Epidermal melanocyte (primary cell): ENCODE data around the gene NRG4.
"Not testable (repeated sequence)": the region's sequence is repeated elsewhere in the genome, so short reads cannot be mapped to it uniquely, and the experiment has no call there.

Source experiments
- DNase-seq: peaks from one replicate; pipeline ENCODE4 v3.0.0; 2011; ENCODE audit warnings: low spot score; ENCODE audit not compliant: insufficient read length

The NRG4 gene, protein sequence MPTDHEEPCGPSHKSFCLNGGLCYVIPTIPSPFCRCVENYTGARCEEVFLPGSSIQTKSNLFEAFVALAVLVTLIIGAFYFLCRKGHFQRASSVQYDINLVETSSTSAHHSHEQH

DNA sequence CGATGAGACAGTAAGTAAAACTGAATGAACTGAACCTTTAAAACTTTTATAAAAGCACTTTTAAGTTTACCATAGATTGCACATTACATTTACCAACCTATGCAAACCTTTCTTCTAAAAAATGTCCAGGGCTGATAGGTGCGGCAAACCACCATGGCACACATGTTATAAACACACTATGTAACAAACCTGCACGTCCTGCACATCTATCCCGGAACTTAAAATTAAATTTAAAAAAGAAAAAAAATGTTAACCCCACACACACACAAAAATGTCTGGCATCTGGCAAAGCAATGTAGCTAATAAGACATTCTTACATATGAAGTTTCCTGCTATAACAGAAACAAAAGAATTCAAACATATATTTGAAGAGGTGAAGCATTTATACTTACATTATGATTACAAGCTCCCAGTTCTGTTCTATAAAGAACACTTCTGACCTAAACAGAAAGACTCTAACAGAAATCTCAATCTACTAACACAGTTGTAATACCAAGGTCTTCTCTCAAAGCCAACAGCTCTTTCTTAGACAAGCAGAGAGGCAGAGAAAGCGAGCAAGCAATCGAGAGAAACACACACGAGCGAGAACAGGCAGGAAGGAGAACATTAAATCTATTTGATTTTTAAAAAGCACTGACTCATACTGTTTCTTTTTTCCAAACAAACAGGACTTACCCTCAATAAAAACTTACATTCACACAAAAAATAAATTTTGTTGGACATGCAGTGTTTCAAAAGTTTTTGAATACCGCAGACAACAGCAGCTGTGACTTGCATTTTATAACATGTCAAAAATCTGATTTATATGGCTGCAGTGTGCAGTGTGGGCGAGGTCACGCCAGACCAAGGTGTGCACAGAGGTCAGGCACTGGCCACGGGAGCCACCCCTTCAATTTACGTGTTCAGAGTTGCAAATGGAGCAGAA lies at the start of gene NRG4:
NRG4 (minus strand) TSS at position 798 of the 925 bp plus-strand sequence. CDS start 1,194 bp downstream, outside the sequence.
- DNase-seq: no peak

DNA sequence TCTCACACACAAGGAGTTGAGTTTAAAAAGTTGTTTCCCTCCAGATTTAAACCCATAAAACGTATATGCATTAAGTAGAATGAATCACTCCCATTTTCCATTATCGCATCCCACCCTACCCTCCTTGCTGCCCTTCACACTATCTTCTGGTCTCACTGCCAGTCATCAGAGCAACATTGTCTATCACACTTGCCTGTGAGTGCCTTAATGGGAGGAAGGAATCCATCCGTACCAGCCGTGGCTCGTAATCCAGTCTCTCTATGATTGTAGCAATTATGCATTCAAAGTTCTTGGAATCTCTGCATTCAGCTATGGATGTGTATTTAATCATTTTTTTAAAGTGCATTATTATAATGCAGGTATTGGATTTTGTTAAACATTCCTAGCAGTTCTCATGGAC lies 49.5 kb upstream of the NRG4 start:
- no peak for DNase-seq

DNA sequence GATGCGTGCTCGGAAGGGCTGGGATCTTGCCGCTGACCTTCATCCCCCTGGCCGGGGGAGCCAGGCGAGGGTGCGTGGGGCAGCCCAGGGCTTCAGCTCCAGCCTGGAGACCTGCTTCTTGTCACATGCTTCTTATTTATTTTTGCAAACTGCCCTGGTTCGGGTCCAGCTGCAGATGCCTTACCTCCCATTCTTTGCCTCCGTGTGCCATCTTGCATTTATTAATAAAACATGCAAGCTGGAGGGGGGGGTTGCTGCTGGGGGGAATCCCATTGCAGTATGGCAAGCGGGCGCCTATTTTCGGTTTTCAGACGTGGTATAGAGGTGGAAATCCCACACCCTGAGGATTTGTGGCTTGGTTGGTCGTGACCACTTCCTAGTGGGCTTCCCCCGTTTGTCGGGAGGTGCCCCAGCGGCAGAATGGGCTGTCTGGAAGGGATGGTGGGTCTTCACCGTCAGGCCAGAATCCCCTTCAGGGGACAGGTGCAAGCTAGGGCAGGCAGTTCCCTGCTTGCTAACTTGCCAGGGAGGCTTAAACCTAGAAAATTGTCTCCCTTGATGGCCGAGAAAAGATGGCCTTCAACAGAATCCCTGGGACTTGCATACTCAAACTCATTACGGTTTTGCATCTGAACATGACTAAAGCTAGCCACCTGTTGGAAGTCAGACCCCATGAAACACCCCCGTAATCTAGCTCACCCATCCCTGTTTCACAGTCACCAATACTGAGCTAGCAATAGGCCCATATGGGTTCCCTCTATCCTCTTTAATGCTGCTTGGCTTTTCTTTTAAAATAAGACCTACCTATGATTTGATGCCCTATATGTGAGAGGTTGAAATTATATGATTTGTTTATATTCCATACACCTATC lies 48.1 kb upstream of the NRG4 start:
- DNase-seq: no peak

DNA sequence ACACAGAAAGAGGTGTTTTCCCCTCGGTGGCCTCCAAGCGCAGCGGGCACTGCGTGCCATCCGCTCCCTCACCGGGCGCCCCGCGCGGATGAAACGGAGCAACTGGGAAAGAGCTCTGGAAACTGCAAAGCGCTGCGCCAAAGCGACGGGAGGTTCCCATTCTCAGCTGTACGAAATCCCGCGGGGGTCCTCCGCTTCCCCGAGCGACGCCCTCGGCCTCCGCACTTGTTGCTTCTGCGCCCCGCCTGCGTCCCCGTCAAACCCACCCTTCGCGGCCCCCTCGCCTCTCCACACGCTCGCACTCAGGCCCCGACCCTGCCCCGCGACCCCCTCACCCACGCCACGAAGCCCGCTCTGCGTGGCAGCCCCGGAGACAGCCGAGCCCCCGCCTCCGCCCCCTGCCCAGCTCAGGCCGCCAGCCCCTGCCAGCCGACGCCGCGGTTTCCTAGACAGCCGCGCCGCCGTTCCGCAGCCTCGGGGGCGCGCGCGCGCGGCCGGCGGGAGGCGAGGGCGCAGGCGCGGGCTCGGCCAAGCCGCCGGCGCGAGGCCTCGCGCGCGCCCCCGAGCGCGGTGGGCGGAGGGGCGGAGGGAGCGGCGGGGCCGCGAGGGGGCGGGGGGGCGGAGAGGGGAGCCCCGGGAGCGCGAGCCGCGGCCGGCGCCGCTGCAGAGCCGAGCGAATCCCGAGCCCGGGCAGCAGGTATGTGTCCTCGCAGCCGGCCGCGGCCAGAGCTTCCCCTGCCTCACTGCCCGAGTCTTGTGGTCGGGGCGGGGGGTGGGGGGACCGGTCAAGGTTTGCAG lies 47.3 kb upstream of the NRG4 start, which contains the start of gene TMEM266:
TMEM266 (plus strand) TSS at position 666 of the 798 bp plus-strand sequence. CDS start 74,279 bp downstream, outside the sequence.
- no peak for DNase-seq

DNA sequence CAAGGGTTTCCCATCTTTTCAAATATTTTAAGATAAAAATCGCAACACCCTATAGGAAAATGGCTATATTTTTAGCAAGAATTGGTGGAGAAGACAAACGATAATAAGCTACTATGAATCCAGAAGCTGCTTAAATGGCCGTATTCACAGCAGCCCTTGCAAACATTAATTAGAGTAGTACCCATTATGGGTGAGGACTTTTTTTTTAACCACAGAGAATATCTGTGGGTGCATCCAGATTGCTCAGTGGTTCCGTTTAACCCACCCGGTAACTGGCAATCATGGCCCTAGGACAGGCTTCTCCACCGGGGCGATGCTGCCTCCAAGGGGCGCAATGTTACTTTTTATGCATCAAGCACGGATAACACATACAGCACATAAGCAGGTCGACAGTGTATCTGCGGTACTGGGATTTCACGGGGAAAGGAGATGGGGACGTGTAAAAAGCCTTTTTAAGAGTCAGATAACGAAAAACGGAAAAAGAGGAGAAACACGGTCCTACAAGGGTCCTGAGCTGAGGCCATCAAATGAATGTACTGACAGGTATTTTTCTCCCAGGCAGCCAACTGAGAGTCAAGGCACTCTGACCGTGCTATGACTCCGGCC lies 46.6 kb upstream of the NRG4 start:
- no peak for DNase-seq

DNA sequence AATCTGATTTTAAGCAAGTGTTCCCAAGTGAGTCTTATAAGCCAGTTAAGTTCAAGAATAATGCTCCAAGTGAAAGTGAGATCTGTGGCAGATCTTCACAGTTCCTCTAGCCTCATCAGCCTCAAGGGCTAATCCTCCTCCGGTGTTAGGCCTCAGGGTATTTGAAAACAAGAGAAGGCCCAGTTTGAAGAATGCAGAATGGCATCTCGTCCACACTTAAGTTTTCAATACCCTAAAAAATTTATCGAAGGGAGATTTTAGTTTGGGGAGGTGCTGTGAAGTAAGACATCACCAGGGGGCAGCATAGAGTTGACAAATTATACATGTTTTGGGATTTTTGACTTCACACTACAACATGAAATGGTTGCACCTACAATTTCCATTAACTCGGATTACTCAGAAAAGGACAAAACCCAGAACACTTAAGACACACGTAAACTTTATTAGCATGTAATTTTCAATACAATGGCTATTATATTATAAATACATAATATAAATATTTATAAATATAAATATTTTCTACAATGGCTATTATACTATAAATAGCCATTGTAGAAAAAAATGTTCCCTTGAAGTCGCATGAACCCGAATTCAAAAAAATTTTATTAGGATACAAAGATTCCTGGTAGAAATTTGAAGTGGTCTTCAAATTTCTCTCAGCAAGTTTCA lies 45.2 kb upstream of the NRG4 start:
- peak; percentile 69 for DNase-seq

DNA sequence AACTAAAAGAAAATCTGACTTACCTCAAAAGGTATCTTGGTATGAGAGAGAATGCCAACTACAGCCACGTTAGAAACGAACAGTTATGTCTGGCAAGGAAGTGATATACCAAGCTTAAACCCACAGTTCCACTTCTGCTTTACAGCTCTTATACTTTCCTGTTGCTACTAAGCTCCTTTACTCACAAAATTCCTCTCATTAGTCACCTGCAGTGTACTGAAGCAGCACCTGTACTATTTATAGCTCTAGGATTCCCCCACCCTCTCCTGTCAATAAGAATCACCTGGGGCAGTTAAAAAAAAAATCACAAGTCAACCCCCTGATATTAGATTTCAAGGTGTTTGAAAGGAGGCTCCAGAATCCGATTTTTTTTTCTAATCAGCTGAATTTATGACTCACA lies 44.7 kb upstream of the NRG4 start:
- DNase-seq: no peak

DNA sequence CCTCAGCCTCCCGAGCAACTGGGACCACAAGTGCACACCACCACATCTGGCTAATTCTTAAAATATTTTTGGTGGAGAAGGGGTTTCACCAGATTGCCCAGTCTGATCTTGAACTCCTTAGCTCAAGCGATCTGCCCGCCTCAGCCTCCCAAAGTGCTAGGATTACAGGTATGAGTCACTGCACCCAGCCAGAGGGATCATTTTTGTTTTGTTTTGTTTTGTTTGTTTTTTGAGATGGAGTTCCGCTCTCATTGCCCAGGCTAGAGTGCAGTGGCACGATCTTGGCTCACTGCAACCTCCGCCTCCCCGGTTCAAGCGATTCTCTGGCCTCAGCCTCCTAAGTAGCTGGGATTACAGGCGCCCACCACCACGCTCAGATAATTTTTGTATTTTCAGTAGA lies 42.0 kb upstream of the NRG4 start:
- DNase-seq: not testable (repeated sequence)

DNA sequence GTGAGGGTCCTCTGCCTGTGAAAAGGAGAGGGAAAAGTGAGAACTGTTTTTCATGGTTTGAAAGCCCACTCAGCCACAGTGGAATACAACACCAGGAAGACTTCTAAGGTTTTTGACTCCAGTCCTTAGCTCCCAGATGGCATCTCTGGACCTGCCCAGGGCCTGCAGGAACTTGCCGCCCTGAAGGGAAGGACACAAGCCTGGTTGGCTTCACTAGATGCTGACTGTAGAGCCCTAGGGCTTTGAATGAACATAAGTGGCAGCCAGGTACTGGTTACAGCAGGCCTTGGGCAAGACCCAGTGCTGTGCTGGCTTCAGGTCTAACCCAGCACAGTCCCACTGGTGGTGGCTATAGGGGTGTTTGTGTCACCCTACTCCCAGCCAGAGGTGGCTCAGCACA lies 26.3 kb upstream of the NRG4 start:
- DNase-seq: no peak

DNA sequence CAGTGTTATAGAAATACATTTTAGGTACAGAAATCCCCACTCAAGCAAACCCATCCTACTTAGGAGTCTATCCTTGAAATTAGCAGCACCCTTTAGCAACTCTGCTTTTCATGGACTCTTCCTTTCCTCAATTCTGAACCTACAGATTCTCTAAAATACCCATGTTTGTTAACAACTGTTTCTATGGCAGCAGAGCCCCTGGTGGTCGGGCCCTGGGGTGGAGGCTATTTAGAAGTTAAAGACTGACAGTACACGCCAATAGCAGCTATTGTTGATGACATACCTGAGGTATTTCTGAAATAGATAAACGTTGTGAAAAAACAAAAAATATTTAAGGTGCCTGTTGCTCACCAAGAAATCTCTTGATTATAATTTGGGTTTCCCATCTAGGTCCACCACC lies 23.4 kb upstream of the NRG4 start:
- DNase-seq: no peak

DNA sequence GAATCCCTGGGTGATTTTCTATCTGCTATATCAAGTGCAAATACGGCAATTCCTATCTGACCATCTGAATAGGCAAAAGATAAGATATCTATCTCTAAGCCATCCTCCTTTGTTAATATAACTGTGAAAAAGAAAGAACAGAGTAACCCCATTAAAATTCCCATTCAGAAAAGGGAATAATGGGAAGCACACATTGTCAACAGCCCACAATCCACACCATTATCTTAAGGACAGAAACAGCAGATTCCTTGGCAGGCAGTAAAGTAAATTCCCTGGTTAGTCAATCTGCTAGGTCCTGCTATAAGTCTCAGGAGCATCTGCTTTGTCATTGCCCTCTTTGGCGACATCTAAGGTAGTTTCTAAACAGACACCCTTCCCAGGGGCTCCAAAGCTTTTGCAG lies 21.9 kb upstream of the NRG4 start:
- DNase-seq: no peak

DNA sequence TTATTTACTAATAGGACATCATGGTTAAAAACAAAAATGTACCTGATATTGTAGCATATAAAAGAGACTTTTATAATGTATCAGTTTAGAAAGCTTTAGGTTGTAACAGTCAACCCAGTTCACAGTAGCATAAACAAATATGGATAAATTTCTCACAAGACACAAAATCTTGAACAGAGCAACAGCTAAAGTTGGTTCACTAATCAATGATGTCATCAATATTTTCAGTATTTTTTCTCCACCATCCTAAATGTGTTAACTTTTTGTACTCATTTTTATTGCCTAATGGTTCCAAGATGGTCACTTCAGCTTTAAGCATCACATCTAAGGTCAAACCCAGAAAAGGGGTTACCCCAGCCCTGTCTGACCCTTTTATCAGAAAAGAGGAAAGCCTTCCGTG lies 21.2 kb upstream of the NRG4 start:
- DNase-seq: no peak

DNA sequence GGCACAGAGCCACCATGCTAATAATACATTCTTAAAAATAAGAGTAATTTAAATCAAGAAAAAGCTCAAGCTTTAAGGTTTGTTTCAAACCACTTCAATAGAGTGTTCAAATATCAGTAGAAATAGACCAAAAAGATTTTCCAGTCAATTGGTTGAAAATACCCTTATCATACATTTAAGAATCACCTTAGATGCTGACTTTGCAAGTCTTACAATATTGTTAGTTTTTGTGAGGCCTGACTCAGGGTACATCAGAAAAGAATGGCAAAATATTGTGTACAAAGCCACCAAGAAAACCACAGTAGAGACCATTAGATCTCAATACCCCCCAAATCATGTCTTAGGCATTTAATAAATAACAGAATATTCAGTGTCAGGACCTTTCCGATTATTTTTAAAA lies 19.8 kb upstream of the NRG4 start:
- DNase-seq: no peak

DNA sequence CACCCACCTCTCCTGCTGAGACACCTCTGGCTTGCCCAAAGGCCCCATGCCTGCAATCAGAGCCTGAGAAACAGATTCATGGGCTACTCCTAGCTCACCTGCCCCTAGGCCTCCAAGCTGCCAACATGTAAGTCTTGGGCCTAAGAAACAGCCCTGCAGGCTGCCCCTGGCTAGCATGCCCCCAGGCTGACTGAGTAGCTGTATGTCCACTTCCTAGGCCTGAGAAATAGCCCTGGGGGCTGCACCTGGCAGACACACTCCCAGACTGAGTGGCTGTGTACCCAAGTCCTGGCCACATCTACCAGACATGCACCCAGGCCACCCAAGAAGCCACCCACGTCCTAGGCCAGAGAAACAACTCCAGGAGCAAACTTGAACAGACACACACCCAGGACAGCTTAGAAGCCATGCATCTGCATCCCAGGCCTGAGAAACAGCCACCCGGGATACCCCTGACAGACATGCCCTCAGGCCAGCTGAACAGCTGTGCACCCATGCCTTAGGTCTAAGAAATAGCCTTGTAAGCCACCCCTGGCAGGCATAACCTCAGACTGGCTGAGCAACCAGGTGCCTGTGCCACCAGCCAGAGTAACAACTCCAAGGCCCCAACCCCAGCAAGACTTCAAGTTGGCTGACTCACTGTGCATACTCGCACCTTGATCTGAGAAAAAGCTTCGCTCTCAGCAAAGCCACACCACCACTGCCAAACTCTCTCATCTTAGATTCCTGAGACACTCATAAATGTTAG lies 12.0 kb upstream of the NRG4 start:
- no peak for DNase-seq

DNA sequence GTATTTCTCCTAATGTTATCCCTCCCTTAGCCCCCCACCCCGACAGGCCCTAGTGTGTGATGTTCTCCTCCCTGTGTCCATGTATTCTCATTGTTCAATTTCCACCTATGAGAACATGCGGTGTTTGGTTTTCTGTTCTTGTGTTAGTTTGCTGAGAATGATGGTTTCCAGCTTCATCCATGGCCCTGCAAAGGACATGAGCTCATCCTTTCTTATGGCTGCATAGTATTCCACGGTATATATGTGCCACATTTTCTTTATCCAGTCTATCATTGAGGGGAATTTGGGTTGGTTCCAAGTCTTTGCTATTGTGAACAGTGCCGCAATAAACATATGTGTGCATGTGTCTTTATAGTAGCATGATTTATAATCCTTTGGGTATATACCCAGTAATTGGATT lies 1.2 kb upstream of the NRG4 start:
- not testable (repeated sequence) for DNase-seq

DNA sequence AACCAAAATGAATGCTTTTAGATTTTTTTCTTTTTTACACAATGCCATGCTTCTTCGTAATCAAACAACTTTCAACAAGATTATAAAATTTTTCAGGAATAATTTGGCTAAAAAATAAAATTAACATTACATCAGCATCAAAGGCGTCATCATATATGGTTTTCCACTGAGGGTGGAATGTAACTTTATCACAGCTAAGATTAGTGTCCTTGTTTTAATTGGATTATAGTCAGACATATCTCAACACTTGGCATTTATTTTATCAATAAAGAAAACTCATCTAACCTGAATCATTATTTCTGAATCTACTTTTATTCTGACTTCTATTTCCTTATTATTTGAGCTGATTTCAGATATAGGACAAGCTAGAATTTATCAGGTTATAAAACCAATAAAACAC lies 1.6 kb downstream of the NRG4 start:
- DNase-seq: no peak

DNA sequence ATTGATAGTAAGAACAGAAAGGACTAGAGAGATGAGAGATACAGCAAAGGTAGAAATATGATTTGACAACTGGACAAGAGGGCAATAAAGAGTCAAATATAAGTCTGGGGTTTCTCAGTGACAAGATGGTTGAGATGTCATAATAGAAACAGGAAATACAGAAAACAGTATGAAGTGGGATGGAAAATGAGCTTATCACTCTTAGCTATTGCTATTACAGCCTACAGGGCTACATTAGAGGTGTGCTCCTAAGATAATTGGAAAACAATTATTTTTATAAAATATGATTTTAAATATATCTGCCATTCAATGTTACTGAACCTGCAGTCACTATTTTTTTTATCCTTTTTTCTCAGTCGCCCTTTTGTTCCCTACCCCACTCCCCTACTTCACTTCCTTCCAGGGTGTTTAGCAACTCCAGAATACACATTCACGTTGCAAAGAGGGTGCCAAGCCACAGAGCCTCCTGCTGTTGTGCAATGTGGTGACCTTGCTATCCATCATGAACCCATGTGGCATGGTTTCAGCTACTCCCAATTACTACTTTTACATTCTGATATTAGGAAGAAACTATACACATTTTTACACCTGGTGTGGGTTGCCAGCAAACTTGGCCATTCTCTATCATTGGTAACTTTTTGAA lies 6.0 kb downstream of the NRG4 start:
- no peak for DNase-seq

DNA sequence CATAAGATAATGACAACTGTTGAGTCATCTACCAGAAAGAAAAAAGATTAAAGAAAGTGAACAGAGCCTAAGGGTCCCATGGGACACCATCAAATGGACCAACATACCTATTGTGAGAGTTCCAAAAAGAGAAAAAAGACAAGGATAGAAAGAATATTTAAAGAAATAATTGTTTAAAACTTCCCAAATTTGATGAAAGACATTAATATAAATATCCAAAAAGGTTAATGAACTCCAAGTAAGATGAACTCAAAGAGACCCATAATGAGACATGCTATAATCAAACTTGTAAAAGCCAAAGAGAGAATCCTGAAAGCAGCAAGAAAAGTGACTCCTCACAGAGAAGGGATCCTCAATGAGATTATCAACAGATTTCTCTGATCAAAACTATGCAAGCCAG lies 8.9 kb downstream of the NRG4 start:
- DNase-seq: no peak

DNA sequence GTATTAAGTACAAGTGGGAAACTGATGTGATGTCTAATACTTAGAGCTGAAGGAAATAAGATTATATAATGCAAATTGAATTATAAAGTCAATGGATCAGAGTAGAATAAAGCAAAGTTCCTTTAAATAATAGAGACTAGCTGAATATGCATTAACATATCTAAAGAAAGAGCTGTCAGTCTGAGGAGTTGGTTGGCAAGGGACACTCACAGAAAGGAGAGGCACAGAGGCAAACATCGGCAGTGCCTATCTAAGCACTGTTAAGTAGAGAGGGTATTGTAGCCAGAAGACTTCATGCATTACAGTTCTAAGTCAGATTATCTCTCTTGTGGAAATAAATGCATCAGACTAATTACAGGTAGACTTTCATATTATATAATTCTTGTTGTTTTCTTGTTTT lies 16.6 kb downstream of the NRG4 start:
- DNase-seq: no peak
